Measurements from ENCODE around the gene RAX. TPM values are rescaled to one million over a fixed set of nuclear protein-coding genes. Genes with fewer than 3 reads are reported as not detected.

The RAX gene
- not detected for polyA plus RNA-seq (ENCODE audit: insufficient read length in 4 of 4)

DNA sequence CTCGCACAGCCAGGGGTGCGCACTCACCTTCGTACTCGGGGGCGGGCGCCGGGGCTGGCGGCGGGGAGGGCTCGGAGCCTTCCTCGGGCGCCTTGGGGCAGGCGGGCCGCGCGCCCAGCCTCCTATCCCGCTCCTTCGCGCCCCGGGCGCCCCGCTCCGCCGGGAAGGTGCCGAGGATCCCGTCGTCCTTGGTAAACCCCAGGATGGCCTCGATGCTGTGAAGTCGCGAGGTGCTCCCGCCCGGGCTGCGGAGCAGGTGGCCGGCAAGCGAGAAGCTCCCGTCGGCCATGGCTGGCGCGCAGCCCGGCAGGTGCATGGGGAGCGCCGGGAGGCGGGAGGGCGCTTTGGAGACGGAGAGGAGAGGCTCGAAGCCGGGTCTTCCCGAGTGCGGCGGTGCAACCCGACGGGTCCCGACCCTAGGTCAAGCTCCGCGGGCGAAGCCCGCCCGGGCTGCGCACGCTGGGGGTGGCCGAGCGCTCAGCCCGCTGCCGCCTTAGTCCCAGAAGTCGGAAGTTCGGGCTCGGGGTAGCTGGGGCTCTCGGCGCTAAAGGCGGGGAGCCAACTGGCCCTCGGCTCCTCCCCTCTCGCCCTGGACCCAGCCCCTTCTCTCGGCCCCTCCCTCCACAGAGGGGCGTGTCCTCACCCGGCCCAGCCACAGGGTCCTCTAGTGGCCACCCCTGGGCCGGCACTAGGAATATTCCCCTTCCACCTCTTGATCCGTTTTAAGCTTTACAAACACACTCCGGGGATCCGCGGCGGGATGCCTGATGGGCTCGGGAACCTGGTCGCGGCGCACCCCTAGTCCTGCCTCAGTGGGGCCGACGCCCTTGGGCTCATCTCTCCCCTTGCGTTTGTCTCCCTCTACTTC lies at the start of gene RAX:
Gene RAX, minus strand, starts transcription at position 564 of the 868 bp plus-strand sequence. Its CDS starts 248 bp downstream, at position 316.
- DNase-seq (ENCODE audit: low read depth in 4 of 4, low spot score in 3 of 4), result no peak

DNA sequence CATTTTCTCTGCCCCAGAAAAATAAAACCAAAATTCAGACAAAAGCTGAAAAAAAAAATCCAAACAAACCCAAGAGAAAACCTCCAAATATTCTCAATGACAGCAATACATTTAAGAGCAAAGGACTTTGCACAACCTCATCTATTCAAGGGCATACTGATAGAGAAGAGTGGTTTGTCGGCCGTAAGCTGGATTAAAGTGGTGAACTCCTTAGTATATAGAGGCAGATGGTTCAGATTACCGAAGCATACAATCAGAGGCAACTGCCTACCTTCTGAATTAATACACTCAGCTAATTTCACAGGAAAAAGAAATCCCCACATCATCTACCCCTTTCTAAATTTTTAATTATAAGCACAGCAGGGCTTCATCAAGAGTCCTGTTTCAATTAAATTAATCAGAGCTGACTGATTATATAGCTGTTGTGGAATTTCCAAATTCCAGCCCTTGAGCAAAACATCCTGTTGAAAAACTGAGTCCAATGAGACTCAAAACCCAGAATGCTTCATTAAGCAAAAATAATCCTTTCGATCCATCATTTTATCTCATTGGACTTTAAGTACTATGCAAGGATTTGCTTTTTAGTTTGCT lies 45.3 kb upstream of the RAX start, which contains the start of gene CPLX4:
Gene CPLX4, minus strand, starts transcription at position 190 of the 591 bp plus-strand sequence. Its CDS starts 187 bp downstream, at position 3.
- peak in 1 of 4 donors; percentile 10 for DNase-seq (ENCODE audit: low read depth in 4 of 4, low spot score in 3 of 4)

DNA sequence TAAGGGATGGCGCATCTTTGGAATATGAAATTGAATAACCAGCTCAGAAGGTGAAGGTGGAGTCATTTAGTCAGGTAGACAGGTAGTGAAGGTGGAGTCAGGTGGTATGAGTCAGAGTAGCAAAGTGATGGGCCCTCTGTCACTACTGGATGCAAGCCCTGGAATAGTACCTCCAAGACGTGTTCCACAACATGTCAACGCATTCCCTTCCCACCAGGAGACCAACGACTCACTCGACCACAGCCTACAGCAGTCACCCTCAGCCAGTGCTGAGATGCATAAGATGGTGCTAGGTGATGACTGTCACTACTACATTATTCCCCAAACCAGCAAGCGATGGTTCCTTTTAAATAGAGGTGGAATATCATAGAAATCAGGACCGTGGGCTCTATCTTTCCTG lies 38.4 kb upstream of the RAX start:
- DNase-seq (ENCODE audit: low read depth in 4 of 4, low spot score in 3 of 4), result no peak

DNA sequence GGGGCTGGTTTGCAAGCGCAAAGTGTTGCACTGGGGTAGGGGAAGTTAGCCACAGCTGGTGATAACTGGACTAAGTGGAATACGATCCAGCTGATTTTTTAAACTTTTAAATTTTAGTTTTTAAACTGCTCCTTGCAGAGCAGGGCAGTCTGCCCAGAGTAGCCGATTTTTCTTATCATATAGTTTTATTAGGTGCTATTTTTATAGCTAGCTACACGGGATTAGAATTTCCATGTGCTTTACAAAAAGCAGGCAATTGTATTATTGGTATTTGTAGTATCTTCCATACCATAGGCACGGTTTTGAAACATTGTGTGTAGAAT lies 35.6 kb upstream of the RAX start:
- no peak for DNase-seq (ENCODE audit: low read depth in 4 of 4, low spot score in 3 of 4)

DNA sequence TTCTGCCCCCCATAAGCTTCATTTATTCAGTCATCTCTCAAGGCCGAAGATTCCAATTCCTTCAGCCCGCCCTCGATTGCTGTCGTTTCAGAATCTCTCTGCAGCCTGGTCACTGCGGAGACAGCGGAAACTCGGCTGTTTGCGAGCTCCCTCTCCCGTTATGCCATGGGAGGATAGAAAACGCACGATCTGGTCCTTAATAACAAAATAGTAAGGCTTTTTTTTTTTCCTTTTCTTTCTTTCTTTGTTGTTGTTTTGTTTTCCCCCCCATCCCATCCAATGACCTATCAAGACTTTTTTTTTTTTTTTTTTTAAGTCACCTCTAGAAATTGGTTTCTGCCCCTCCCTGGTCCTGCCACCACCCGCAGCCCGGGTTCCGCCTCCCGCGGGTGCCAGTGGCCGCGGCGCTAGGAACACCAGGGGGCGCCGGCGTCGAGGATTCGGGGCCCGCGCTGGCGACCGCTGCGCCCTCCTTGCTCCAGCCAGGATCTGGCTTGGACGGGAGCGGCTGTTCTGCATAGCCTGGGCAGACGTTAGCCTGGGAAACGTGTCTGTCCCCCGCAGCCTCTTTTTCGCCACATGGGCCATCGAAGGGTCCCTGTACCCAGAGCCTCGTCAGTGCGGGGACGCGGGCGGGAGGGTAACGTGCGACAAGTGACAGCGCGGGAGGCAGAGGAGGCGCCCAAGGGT lies 35.1 kb upstream of the RAX start:
- peak; percentile 47 to 60 (median 60) for DNase-seq (ENCODE audit: low read depth in 4 of 4, low spot score in 3 of 4)

DNA sequence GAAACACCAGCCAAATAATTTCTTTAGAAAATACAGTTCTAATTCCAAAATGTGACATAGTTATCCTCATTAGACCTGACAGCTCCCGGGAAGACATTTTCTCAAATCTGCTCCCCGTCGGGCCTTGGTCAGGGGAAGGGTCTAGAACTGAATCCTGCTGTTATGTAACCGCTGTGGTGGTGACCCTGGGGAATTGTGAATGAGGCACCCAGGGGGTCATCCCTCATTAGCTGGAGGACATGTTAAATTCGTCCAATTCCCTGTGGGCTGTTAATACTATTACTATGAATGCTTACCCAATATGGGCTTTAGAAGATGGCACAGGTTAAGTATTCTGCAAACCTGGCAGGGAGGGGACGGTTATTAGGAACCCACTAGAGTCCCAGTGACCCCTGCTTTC lies 33.4 kb upstream of the RAX start:
- no peak for DNase-seq (ENCODE audit: low read depth in 4 of 4, low spot score in 3 of 4)

DNA sequence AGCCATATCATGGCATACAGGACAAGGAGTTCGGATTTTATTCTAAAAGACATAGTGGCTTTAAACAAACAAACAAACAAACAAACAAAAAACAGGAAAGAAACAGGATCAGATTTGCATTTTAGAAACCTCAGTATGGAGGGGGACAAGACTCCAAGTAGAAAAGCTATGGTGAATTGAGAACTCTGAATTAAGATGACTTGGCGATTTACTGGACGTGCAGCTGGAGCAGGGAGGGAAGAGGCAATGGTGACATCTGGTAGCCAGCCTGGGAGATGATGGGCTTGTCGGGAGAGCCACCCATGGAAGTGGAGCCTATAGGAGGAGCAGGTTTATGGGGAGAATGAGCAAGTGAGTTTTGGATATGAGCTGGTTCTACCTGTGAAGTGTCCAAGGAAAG lies 32.0 kb upstream of the RAX start:
- no peak for DNase-seq (ENCODE audit: low read depth in 4 of 4, low spot score in 3 of 4)

DNA sequence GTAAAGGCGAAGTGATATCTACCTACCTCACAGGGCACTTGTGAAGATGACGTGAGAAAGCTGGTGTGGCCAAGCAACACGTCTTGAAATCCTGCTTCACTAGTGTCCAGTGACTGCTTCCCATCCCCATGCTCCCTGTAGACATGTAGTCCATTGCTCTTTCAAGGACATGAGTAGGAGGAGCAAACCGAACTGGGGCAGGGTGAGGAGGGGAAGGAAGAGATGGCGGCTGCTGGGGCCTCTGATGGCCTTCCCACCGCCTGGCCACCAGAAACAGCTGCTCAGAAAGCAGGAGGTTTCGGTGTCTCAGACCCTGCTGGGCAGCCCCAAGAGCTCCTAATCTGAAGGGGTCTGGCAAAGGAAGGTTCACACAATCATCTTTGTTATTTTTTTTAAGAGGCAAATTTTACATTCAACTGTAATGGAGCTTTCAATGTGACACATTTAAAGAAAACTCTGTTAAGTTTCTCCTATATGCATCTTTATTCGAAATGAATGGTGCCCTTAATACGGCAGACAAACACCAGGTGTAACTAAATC lies 30.5 kb upstream of the RAX start:
- DNase-seq (ENCODE audit: low read depth in 4 of 4, low spot score in 3 of 4), result no peak

DNA sequence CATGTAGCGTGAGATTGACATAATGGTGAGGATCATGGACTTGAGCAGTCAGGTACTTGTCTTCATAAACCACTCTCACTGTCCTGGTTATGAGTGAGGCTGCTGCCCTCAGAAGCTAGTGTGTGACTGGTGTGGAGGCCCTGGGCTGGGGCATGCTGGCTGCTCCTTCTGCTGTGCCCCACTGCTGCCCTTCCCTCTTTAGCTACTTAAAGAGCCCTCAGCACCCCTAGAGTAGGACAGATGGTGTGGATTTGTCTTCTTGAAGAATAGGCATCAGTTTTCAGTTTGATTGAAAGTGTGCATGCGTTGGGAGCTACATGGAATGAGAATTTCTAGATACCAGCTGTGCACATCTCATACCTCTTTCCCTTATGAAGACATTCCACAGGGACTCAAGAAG lies 29.8 kb upstream of the RAX start:
- no peak for DNase-seq (ENCODE audit: low read depth in 4 of 4, low spot score in 3 of 4)

DNA sequence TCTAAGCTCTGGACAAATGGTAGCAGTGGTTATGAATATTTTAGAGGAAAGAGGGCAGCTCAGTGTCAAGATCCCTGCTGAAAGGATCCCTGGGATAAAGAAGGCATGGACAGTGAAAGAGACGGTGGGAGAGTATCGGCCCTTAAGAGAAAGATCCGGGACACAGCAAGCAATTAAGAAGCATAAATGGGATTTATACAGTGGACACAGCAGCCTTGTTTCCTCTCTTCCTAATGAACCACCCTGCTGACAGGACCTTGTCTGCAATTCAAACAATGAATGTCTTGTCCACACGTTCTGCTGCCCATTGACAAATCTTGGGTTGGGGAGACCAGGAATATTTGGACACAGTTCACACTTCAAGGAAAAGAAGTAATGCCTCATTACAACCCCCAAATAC lies 28.7 kb upstream of the RAX start:
- DNase-seq (ENCODE audit: low read depth in 4 of 4, low spot score in 3 of 4), result no peak

DNA sequence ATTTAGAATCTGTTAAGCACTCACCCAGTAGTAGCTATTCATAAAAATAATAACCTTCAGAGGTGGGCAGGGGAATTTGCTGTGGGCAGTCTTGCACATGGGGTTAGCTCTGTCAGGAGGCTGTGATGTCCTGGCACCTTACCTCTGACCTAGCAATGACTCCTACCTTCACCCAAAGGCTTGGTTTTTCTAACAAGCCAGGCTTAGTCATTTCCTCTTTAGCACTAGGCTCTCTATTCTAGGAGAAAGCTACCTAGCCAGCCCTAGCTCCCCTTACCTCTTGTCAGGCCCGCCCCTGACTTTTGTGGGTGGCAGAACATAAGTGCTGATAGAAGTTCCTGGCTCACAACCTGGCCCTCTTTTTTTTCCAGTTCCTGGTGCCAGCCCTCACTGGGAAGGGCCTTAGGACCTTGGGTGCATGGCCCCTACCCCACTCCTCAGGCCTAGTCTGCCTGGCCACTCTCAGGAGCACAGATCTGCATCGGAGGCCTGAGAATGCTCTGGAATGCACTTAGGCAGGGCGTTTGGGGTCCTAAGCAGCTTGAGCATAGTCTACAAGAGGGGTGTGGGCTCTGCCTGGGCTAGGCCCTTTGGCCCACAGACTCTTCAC lies 27.5 kb upstream of the RAX start:
- DNase-seq (ENCODE audit: low read depth in 4 of 4, low spot score in 3 of 4), result no peak

DNA sequence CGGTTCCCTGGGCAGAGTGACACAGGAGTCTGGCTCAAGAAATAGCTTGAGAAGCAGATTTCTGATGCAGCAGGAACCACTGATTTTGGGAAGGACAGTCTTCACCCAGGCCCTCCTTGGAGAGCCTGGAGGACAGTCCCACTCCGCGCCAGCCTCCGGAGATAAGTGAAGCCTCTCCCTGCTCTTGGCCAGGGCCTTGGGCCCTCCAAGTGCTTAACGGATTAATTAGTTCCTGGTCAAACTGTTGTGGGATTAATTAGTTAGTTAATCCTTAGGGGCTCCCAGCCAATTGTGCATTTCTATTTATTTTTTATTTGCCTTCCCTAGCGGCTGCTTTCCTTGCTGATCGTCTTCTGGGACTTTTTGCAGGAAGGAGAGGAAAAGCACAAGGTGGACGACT lies 25.6 kb upstream of the RAX start:
- no peak for DNase-seq (ENCODE audit: low read depth in 4 of 4, low spot score in 3 of 4)

DNA sequence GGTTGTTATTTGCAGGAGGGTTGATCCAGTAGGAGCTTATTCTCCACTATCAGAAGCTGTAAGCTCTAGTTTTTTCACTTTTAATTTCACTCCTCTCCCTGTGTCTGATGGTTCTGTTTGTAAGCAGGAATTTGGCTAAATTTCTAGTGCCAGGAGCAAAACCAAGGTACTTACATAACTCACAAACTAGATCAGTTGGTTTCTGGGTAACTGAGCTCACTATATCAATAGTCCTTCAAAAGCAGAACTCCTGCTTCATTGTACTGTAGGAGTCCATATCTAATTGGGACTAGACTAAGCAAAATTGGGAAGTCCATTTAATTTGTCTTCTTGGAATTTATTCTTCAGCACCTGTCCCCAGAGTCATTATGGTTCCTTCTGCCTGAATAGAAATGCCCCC lies 20.1 kb upstream of the RAX start:
- DNase-seq (ENCODE audit: low read depth in 4 of 4, low spot score in 3 of 4), result no peak

DNA sequence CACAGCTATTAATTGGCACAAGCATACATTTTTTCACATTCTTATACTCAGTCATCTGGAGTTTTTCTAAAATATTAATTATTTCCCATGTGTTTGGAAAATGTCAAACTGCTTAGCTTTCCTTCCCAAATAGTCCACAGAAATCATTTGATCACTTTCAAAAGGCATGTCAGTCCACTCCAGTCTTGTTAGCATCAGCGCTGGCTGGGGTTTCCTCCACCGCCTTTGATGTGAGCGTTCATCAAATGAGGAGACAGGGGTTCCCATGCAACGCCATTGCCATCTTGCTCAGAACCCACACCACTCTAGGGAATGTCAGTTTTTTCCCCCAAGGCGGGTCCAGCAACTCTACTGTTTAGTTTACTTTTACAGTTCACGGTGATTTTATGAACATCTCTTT lies 13.1 kb upstream of the RAX start:
- no peak for DNase-seq (ENCODE audit: low read depth in 4 of 4, low spot score in 3 of 4)

DNA sequence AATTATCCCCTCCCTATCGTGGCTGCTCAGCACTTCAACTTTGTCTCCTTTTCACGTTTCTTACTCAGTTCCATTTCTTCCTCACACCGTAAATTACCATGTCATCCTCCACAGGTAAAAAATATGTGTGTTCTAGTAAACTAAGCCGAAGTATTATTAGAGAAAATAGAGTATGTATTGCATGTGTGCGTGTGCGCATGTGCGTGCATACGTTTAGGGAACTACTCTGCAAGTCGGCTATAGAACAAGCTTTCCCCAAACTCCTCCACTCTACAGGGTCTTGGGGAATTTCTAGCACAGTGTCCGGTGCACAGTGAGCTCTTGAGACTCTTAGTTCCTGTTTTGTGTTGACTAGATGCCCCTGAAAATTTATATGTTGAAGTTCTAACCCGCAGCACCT lies 9.1 kb upstream of the RAX start:
- no peak for DNase-seq (ENCODE audit: low read depth in 4 of 4, low spot score in 3 of 4)

DNA sequence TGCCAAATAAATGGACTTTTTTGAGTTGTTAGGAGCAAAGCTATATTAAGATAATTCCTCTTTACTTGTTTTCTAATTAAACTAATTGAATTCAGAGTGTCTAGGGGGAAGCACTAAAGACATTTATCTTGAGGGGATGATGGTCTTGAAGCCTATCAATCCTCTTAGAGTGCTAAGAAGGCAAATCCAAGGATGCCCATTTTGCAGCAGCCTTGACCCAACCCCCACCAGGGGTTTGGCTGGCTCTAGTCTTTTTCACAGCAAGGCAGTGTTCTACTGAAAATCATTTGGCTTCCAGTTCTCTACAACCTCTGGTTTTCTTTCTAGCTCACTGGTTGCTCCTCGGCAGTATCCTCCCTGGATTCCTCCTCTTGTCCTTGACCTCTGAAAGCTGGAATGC lies 6.5 kb upstream of the RAX start:
- DNase-seq (ENCODE audit: low read depth in 4 of 4, low spot score in 3 of 4), result no peak

DNA sequence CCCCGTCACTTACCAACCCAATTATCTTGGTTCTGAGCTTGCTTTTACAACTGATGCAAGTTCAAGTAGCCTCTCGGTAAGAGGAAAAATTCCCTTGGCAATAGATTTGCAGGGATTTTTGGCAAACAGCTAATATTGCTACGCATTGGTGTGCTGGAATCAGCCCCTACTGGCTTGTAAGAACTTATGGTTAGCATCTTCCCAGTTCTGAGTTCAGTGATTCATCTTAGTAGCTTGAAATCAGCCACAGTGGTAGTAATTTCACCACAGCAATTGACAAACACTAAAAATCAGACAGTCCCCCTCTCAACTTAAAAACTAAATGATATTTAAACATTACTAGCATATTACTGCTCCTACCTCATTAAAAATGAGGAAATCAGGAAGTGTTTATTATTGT lies 5.9 kb upstream of the RAX start:
- no peak for DNase-seq (ENCODE audit: low read depth in 4 of 4, low spot score in 3 of 4)

DNA sequence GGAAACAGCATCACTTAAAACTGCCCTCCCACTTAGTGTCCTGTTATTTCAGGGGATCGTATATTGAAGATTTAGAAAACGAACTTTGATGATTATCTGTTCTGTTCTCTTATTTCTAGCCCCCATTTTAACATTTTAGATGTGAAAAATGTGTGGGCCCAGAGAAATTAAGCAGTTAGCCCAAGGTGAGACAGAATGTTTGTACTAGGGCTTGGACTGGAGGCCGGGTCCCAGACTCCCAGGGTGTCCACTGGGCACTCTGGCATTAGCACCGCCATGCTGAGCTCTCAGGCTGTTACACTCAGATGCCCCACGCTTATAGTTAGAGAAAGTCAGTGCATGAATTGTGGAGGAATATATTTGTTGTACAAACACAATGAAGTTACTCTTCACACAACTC lies 5.5 kb upstream of the RAX start:
- no peak for DNase-seq (ENCODE audit: low read depth in 4 of 4, low spot score in 3 of 4)

DNA sequence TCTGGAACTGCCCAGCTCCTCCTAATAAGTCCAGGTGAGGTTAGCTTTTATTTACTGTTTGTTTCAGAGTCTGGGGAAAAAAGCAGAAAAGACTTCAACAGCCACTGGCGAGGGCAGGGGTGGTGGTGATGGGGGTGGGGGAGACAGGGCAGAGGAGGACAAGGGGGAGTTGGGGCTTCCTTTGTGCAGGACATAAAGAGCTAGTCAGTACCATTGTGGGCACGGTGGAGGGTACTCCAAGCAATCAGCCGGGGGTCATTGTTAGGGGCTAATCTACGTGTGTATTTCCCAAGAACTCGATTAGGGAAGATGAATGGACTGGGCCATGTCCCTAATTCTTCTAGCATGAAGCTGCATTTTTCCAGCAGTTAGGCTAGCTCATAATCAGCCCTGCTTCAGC lies 2.8 kb upstream of the RAX start:
- DNase-seq (ENCODE audit: low read depth in 4 of 4, low spot score in 3 of 4), result no peak

DNA sequence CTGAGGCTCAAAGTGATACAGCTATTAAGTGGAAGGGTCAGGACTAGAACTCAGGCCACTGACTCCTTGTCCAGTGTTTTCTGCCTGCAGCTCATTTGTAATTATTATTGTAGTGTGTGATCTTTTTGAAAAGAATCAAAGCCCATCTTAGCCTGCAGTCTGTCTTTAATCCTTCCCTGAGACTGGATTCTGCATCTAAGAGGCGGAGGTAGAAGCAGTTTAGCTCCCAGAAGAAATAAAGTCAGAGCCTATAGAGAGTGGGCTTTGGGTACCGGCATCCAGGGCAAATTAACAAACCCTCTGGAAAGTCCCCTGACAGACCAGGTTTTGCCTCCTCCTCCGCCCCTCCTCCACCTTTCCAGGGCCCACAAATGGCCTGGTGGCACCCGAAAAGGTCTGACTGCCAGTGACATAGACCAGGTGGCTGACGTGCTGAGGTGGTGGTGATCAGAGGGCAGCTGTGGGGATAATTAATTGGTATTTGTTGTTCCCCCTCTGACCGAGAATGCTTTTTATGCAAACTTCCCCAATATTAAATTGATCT lies 2.2 kb upstream of the RAX start:
- DNase-seq (ENCODE audit: low read depth in 4 of 4, low spot score in 3 of 4), result no peak

DNA sequence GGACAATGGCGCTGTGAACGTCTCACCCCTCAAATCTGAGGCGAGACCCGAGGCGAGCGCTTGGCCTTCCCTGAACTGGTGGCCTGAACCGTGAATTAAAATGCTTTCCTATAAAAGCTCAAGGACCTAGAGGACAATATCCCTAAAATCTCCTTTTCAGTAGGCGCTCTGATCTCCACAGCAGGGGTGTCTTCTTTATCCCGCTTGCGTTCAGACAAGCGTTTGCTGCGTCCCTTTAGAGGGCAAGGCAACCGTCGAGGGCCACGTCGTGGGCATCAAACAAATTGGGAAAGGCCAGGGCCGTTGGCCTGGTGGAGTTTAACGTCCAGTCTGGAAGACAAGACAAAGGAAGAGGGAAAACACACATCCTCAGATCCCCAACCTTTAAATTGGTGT lies 1.3 kb upstream of the RAX start:
- no peak for DNase-seq (ENCODE audit: low read depth in 4 of 4, low spot score in 3 of 4)
